HG03354 (cell line): ENCODE data around the gene PPCDC.
"Not testable (repeated sequence)": the region's sequence is repeated elsewhere in the genome, so short reads cannot be mapped to it uniquely, and the experiment has no call there.

Experiments used
- ATAC-seq: cut with Tn5 transposase; IDR thresholded peaks from one replicate; pipeline ENCODE4 v1.9.1; 2021; ENCODE audit warnings: mild to moderate bottlenecking; ENCODE audit not compliant: unreplicated experiment, poor library complexity, severe bottlenecking

Gene PPCDC

GRCh38 chr15:75063338-75063737, 39.9 kb downstream of the PPCDC start:
- no peak for ATAC-seq

- ATAC-seq, result no peak
These were observed 40.5 kb downstream of the PPCDC start for GRCh38 chr15:75063889-75064288.

GRCh38 chr15:75064846-75065245, 41.5 kb downstream of the PPCDC start:
- no peak for ATAC-seq

- no peak for ATAC-seq
These were observed 42.1 kb downstream of the PPCDC start for GRCh38 chr15:75065467-75065850.

GRCh38 chr15:75065851-75066509, 42.6 kb downstream of the PPCDC start:
- ATAC-seq, result no peak

GRCh38 chr15:75067123-75067830, 43.9 kb downstream of the PPCDC start:
- no peak for ATAC-seq

GRCh38 chr15:75068748-75069147, 45.4 kb downstream of the PPCDC start:
- no peak for ATAC-seq

GRCh38 chr15:75069301-75069925, 46.0 kb downstream of the PPCDC start:
- peak; percentile 84 for ATAC-seq

- no peak for ATAC-seq
These were observed 47.3 kb downstream of the PPCDC start for GRCh38 chr15:75070674-75071073.

GRCh38 chr15:75073197-75073596, 49.8 kb downstream of the PPCDC start:
- ATAC-seq, result no peak

GRCh38 chr15:75076277-75076676, 52.9 kb downstream of the PPCDC start:
- ATAC-seq, result no peak

- ATAC-seq, result not testable (repeated sequence)
These were observed 54.2 kb downstream of the PPCDC start for GRCh38 chr15:75077551-75077961.

- ATAC-seq, result no peak
These were observed 57.8 kb downstream of the PPCDC start for GRCh38 chr15:75081150-75081549.

- no peak for ATAC-seq
These were observed 59.3 kb downstream of the PPCDC start for GRCh38 chr15:75082689-75083088.

GRCh38 chr15:75085708-75086107, 62.3 kb downstream of the PPCDC start:
- ATAC-seq, result not testable (repeated sequence)

- ATAC-seq, result no peak
These were observed 66.3 kb downstream of the PPCDC start for GRCh38 chr15:75089456-75090387.

- no peak for ATAC-seq
These were observed 67.0 kb downstream of the PPCDC start for GRCh38 chr15:75090388-75090734.

GRCh38 chr15:75091814-75092213, 68.4 kb downstream of the PPCDC start:
- peak; percentile 40 for ATAC-seq

- peak; percentile 43 for ATAC-seq
These were observed 71.6 kb downstream of the PPCDC start for GRCh38 chr15:75094961-75095478.

GRCh38 chr15:75095594-75095993, 72.2 kb downstream of the PPCDC start:
- peak; percentile 53 for ATAC-seq
